ENCODE data around the gene B3GNT9. TPM values are rescaled to one million over a fixed set of nuclear protein-coding genes. Genes with fewer than 3 reads are reported as not detected.

B3GNT9 gene
- total RNA-seq, 1 experiment from 2014 or later: 3.8 TPM

DNA sequence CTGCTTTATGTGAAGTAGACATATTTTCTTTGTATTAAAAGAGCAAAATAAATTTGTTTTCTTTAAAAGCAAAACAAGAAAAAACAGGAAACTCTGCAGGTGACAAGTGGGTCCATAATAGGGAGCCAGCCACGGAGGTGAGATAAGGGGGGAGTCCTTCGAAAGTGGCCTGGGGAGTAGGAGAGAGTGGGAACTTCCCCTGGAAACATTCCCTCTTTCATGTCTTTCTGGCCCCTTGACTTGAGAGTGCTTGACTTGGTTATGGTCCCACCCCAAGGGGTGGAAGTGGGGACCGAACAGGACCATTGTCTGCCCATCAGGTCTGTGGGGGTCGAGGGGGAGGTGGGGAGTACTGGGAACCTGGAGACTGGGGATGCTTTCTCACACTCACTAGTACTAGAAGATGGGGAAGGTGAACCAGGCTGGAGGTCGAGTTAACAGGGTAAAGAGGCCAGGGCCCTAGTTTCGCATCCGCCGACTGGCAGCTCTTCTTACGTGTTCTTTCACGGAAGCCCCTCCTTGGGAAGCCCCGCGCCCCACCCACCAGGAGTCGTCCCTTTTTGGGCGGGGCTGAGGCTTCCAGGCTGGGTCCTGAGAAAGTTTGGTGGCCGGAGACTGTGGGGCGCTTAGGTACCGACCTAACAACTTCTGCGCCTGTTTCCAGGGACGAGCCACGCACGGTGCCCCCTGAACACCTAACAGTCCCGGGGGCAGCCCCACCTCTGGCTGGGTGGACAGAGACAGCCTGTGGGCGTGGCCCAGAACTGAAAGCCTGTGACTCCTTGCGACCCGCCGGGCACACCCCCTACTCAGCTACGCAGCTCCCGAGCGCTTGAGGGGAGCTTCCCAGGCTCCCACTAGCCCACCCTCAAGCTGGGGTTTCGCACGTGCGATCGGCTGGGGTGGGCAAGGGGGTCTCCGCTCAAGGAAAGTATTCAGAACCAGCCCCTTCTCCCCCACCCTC is 8.1 kb upstream of the B3GNT9 start:
- no peaks in the 10 kb centered on the region for H3K36me3 ChIP-seq (ENCODE audit: control insufficient read depth in 1 of 2, insufficient read depth in 2 of 2, low read length in 2 of 2)
- ATAC-seq: peak; percentile 38
- peak overlapping the region; percentile 86 for H3K4me2 ChIP-seq (ENCODE audit: low read length)
- H3K4me3 ChIP-seq (replicated peaks in 1 of 2; ENCODE audit: low read depth in 1 of 2, low read length in 2 of 2): peak overlapping the region; percentile 80 to 98
- peak overlapping the region; percentile 69 for H3K27ac ChIP-seq (ENCODE audit: low read depth, low read length)
- peak overlapping the region; percentile 90 for H3K9ac ChIP-seq (ENCODE audit: low read length)
- BruUV-seq (replicated peaks): TSS peak; percentile 44
- peaks cover 11 to 35% of the 10 kb centered on the region in 2 experiments; a peak in 3 of 4 replicates for H3K4me1 ChIP-seq (ENCODE audit: control insufficient read depth in 1 of 2, insufficient read depth in 2 of 2, low read length in 2 of 2)
- ChIA-PET RAD21 (ENCODE audit: low non-redundant PET in 1 of 2, low total read pairs in 2 of 2, uncharacterized antibody in 2 of 2, unreplicated experiment in 2 of 2) (interaction anchor here (0.7 to 1.2 kb wide), 2 partner anchors 141 kb away, joined by 3 read pairs; no protein-coding TSS in a partner anchor), CTCF (interaction anchor here (0.6 to 5.7 kb wide), 7 partner anchors 8 to 198 kb away, joined by 3 to 52 read pairs (median 8); partner anchors contain the start of genes B3GNT9, CES3 and NOL3), POLR2A (interaction anchor here (0.6 to 2.7 kb wide), 3 partner anchors 8 to 13 kb away, joined by 3 to 17 read pairs (median 4); partner anchors contain the start of genes B3GNT9 and NOL3)
- intact Hi-C loops (cut with micrococcal nuclease): loop anchor here (5.0 kb wide), 1 partner anchor 207 kb away; no protein-coding TSS in a partner anchor
- no peaks in the 10 kb centered on the region; the same call in 1 of the 2 replicates for H3K79me2 ChIP-seq (ENCODE audit: insufficient read depth, low read length)
- H3K27me3 ChIP-seq (ENCODE audit: insufficient read depth, low read length): no peaks in the 10 kb centered on the region
- no peak for DNase-seq (ENCODE audit: low read depth, low spot score)
- H3K9me3 ChIP-seq (ENCODE audit: control insufficient read depth in 1 of 2, insufficient read depth in 1 of 2, low read depth in 1 of 2, low read length in 2 of 2): no peaks in the 10 kb centered on the region
- H3K9me2 ChIP-seq (ENCODE audit: insufficient read depth): no peaks in the 10 kb centered on the region
- TF ChIP-seq ZFX (IDR thresholded peaks at IDR 0.05) (no peak), POLR2A (IDR thresholded peaks at IDR 0.05; ENCODE audit: borderline replicate concordance, extremely low read depth, insufficient read depth, insufficient read length) (no peak)
- no peaks in the 10 kb centered on the region for H4K20me1 ChIP-seq (ENCODE audit: insufficient read depth)
- no peak overlapping the region for H2AFZ ChIP-seq (ENCODE audit: low read depth, low read length, poor library complexity, severe bottlenecking)

DNA sequence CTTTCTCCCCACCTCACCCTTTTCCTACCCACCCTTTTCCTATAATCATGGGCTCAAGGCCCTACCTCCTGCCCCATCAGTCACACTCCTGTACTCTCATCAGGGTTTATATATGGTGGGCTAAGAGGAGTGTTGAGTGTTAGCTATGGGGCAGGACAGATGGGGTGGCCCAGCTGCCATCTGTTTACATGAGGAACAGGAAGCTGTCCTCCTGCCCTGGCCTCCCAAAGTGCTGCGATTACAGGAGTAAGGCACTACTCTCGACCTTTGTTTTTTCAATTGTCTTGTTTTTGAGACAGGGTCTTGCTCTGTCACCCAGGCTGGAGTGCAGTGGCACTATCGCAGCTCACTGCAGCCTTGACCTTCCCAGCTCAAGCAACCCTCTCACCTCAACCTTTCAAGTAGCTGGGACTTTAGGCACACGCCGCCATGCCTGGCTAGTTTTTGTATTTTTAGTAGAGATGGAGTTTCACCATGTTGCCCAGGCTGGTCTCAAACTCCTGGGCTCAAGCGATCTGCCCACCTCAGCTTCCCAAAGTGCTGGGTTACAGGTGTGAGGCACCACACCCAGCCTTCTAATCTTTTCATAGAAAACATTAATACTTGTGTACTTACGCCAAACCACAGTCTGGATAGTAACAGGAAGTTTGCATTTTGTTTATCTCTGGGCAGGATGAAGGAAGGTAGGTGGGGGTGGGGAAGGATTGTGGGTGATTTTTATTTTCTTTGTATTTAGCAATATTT is 7.3 kb upstream of the B3GNT9 start:
- H3K4me2 ChIP-seq (ENCODE audit: low read length): peak overlapping the region; percentile 86
- TF ChIP-seq JUND (IDR thresholded peaks at IDR 0.05) (no peak), YY1 (IDR thresholded peaks at IDR 0.05; ENCODE audit: extremely low read depth, insufficient replicate concordance, low read depth, low read length) (no peak), SIN3A (IDR thresholded peaks at IDR 0.05; ENCODE audit: low read depth) (no peak), POLR2A (IDR thresholded peaks at IDR 0.05; ENCODE audit: borderline replicate concordance, extremely low read depth, insufficient read depth, insufficient read length) (no peak), CBX3 (IDR thresholded peaks at IDR 0.05; ENCODE audit: low read depth) (no peak), ELF1 (IDR thresholded peaks at IDR 0.05; ENCODE audit: borderline replicate concordance, low read depth) (no peak), ZFX (IDR thresholded peaks at IDR 0.05) (no peak), EGR1 (IDR thresholded peaks at IDR 0.05; ENCODE audit: low read depth) (no peak), SP1 (IDR thresholded peaks at IDR 0.05; ENCODE audit: low read depth) (no peak), EZH2 (IDR thresholded peaks at IDR 0.05) (no peak), FOSL1 (IDR thresholded peaks at IDR 0.05; ENCODE audit: low read depth) (no peak)
- TF ChIP-seq, protein P1, sequence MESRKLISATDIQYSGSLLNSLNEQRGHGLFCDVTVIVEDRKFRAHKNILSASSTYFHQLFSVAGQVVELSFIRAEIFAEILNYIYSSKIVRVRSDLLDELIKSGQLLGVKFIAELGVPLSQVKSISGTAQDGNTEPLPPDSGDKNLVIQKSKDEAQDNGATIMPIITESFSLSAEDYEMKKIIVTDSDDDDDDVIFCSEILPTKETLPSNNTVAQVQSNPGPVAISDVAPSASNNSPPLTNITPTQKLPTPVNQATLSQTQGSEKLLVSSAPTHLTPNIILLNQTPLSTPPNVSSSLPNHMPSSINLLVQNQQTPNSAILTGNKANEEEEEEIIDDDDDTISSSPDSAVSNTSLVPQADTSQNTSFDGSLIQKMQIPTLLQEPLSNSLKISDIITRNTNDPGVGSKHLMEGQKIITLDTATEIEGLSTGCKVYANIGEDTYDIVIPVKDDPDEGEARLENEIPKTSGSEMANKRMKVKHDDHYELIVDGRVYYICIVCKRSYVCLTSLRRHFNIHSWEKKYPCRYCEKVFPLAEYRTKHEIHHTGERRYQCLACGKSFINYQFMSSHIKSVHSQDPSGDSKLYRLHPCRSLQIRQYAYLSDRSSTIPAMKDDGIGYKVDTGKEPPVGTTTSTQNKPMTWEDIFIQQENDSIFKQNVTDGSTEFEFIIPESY (IDR thresholded peaks at IDR 0.05; ENCODE audit: extremely low read depth, insufficient replicate concordance, low read length): no peak
- ChIA-PET RAD21 (ENCODE audit: low non-redundant PET in 1 of 2, low total read pairs in 2 of 2, uncharacterized antibody in 2 of 2, unreplicated experiment in 2 of 2) (interaction anchor here in 1 of 2 experiments (0.5 kb wide), 1 partner anchor 129 kb away, joined by 4 read pairs; no protein-coding TSS in a partner anchor), CTCF (interaction anchor here (0.9 to 5.7 kb wide), 4 partner anchors 11 to 140 kb away, joined by 3 to 52 read pairs (median 8); partner anchors contain the start of gene NOL3), POLR2A (interaction anchor here (0.6 to 1.0 kb wide), 3 partner anchors 7 to 42 kb away, joined by 3 to 8 read pairs (median 4); partner anchors contain the start of gene B3GNT9)
- H4K20me1 ChIP-seq (ENCODE audit: insufficient read depth): no peaks in the 10 kb centered on the region
- H2AFZ ChIP-seq (ENCODE audit: low read depth, low read length, poor library complexity, severe bottlenecking): no peak overlapping the region
- intact Hi-C loops (cut with micrococcal nuclease): loop anchor here (5.0 kb wide), 1 partner anchor 206 kb away; no protein-coding TSS in a partner anchor
- no peaks in the 10 kb centered on the region for H3K9me2 ChIP-seq (ENCODE audit: insufficient read depth)
- H3K4me3 ChIP-seq (replicated peaks in 1 of 2; ENCODE audit: low read depth in 1 of 2, low read length in 2 of 2): no peak overlapping the region; a peak in 1 of 4 replicates
- H3K36me3 ChIP-seq (ENCODE audit: control insufficient read depth in 1 of 2, insufficient read depth in 2 of 2, low read length in 2 of 2): no peaks in the 10 kb centered on the region
- H3K79me2 ChIP-seq (ENCODE audit: insufficient read depth, low read length): no peaks in the 10 kb centered on the region; the same call in 1 of the 2 replicates
- H3K9ac ChIP-seq (ENCODE audit: low read length): 0 out of 2 replicates have a peak overlapping the region, but pooled peaks have one; percentile 90
- ATAC-seq (no peak), DNase-seq (ENCODE audit: low read depth, low spot score) (no peak)
- no TSS peak for BruUV-seq (replicated peaks)
- no peaks in the 10 kb centered on the region for H3K9me3 ChIP-seq (ENCODE audit: control insufficient read depth in 1 of 2, insufficient read depth in 1 of 2, low read depth in 1 of 2, low read length in 2 of 2)
- no peak overlapping the region for H3K27ac ChIP-seq (ENCODE audit: low read depth, low read length)
- H3K27me3 ChIP-seq (ENCODE audit: insufficient read depth, low read length): no peaks in the 10 kb centered on the region
- H3K4me1 ChIP-seq (ENCODE audit: control insufficient read depth in 1 of 2, insufficient read depth in 2 of 2, low read length in 2 of 2): peaks cover 10 to 34% of the 10 kb centered on the region in 2 experiments; a peak in 3 of 4 replicates

Data from HCT116 (cell line).